Natural killer cell (primary cell): ENCODE data around the gene NHERF1. TPM values are rescaled to one million over a fixed set of nuclear protein-coding genes. Genes with fewer than 3 reads are reported as not detected.

ENCODE experiments used
- ATAC-seq, 3 donors: fragments of 150-1000 bp in 2 of 3; fragments of 200-7000 bp in 1 of 3; cut with Tn5 transposase; 1 replicate in 1 of 3; 2 replicates in 2 of 3; pipeline ENCODE4 v1.10.0; 2021; ENCODE audit warnings: mild to moderate bottlenecking in 2 of 3, moderate library complexity in 2 of 3
- DNase-seq, 2 donors: peaks; one replicate each; pipeline versions ENCODE4 v3.0.0 to v3.0.0-alpha.2; 2013 to 2021; ENCODE audit warnings: mixed read lengths in 1 of 2
- H3K27ac ChIP-seq: one replicate; pipeline ENCODE4 v1.5.1; 2013; ENCODE audit warnings: mild to moderate bottlenecking, low read length
- H3K27me3 ChIP-seq: one replicate; pipeline ENCODE4 v1.6.1; 2013; ENCODE audit warnings: low read length; ENCODE audit not compliant: control insufficient read depth, insufficient read depth
- H3K36me3 ChIP-seq: one replicate; pipeline ENCODE4 v1.6.1; 2013; ENCODE audit warnings: low read length; ENCODE audit not compliant: control insufficient read depth, insufficient read depth
- H3K4me1 ChIP-seq: one replicate; pipeline ENCODE4 v1.6.1; 2013; ENCODE audit warnings: low read length; ENCODE audit not compliant: control insufficient read depth, insufficient read depth
- H3K4me3 ChIP-seq: one replicate; pipeline ENCODE4 v1.5.1; 2013; ENCODE audit warnings: low read length
- H3K9me3 ChIP-seq: one replicate; pipeline ENCODE4 v1.6.1; 2013; ENCODE audit warnings: low read length; ENCODE audit not compliant: control insufficient read depth, insufficient read depth
- H3K27ac Mint-ChIP-seq, 2 donors: one replicate each; pipeline ENCODE4 v1.8.0; 2022; ENCODE audit warnings: mild to moderate bottlenecking in 2 of 2, mixed read lengths in 2 of 2, moderate library complexity in 1 of 2
- H3K27me3 Mint-ChIP-seq, 2 donors: one replicate each; pipeline ENCODE4 v1.8.0; 2022; ENCODE audit warnings: low read depth in 2 of 2, mixed read lengths in 2 of 2
- H3K36me3 Mint-ChIP-seq: one replicate; pipeline ENCODE4 v1.8.0; 2022; ENCODE audit warnings: mixed read lengths
- H3K4me1 Mint-ChIP-seq, 2 donors: one replicate each; pipeline ENCODE4 v1.8.0; 2022; ENCODE audit warnings: mixed read lengths in 2 of 2
- H3K4me3 Mint-ChIP-seq: one replicate; pipeline ENCODE4 v1.8.0; 2022; ENCODE audit warnings: mild to moderate bottlenecking, moderate library complexity, mixed read lengths
- H3K9me3 Mint-ChIP-seq, 2 donors: one replicate each; pipeline ENCODE4 v1.8.0; 2022; ENCODE audit warnings: mixed read lengths in 2 of 2
- WGBS: methylation state at CpG from one replicate; pipeline ENCODE4 v1.1.7; 2013; ENCODE audit warnings: missing lambda C conversion rate; ENCODE audit not compliant: insufficient coverage; 5-methylcytosine and 5-hydroxymethylcytosine counted together
- intact Hi-C: fragments of 100-400 bp; cut with micrococcal nuclease; formaldehyde crosslinking; loops from one replicate; pipeline ENCODE4 v1.14.2; 2022
- total RNA-seq, 4 donors: library from RNA; stranded (reverse); fragments of 120-200 nt in 1 of 4; gene quantifications; one replicate each; pipeline versions ENCODE4 v1.2.3 to v1.2.4, GENCODE V29; 2013 to 2022
- TF ChIP-seq, protein P1 (sequence below): fragments of 200-600 bp; IDR thresholded peaks from one replicate; pipeline ENCODE4 v1.8.0; 2022; ENCODE audit warnings: antibody characterized with exemption

Gene NHERF1
- total RNA-seq, 3 donors from 2014 or later (not counting 1 experiment from before 2014, with no cell fraction given), result 323 to 372 (median 362) TPM

- no peaks in the 10 kb centered on the region for H3K36me3 Mint-ChIP-seq
- no peak for ATAC-seq
- no peaks in the 10 kb centered on the region for H3K27me3 ChIP-seq
- peaks cover 22% of the 10 kb centered on the region for H3K36me3 ChIP-seq
- no peaks in the 10 kb centered on the region for H3K9me3 ChIP-seq
- 87% methylated on average over 21 of the region's 21 CpGs for WGBS
- peaks cover 11 to 22% of the 10 kb centered on the region in 2 donors for H3K4me1 Mint-ChIP-seq
- intact Hi-C loops, result no loop called here
- no peaks in the 10 kb centered on the region for H3K9me3 Mint-ChIP-seq
- no peak overlapping the region for H3K27ac Mint-ChIP-seq
- H3K27me3 Mint-ChIP-seq, result no peaks in the 10 kb centered on the region
- no peak for DNase-seq
- H3K4me3 Mint-ChIP-seq, result no peak overlapping the region
- no peak overlapping the region for H3K4me3 ChIP-seq
- TF ChIP-seq, protein P1, sequence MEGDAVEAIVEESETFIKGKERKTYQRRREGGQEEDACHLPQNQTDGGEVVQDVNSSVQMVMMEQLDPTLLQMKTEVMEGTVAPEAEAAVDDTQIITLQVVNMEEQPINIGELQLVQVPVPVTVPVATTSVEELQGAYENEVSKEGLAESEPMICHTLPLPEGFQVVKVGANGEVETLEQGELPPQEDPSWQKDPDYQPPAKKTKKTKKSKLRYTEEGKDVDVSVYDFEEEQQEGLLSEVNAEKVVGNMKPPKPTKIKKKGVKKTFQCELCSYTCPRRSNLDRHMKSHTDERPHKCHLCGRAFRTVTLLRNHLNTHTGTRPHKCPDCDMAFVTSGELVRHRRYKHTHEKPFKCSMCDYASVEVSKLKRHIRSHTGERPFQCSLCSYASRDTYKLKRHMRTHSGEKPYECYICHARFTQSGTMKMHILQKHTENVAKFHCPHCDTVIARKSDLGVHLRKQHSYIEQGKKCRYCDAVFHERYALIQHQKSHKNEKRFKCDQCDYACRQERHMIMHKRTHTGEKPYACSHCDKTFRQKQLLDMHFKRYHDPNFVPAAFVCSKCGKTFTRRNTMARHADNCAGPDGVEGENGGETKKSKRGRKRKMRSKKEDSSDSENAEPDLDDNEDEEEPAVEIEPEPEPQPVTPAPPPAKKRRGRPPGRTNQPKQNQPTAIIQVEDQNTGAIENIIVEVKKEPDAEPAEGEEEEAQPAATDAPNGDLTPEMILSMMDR, result no peak
- no peak overlapping the region for H3K27ac ChIP-seq
- H3K4me1 ChIP-seq, result peaks cover 36% of the 10 kb centered on the region
These were observed 36.9 kb downstream of the NHERF1 start for GRCh38 chr17:74785096-74785980.

DNA sequence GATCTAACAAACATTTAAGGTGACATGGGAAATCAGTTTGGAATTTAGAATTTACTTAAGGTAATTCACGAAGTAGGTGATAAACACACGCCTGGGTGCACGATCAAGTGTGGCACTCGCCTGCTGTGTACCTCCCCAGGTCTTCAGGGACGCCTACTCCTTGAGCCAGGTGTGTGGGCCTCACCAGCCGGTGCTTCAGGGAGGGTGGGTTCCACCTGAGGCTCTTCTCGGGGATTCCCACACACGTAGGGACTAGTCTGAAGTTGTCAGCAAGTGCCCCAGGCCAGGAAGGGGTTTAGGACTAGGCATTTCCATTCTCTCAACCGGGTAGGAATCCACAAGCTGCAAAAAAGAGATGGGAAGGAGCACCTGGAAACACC, 37.5 kb downstream of the NHERF1 start:
- ATAC-seq (no peak), DNase-seq (no peak)
- Mint-ChIP-seq H3K4me3 (no peak overlapping the region), H3K27ac (no peak overlapping the region), H3K27me3 (no peaks in the 10 kb centered on the region), H3K9me3 (no peaks in the 10 kb centered on the region), H3K36me3 (no peaks in the 10 kb centered on the region), H3K4me1 (peaks cover 11 to 22% of the 10 kb centered on the region in 2 donors)
- H3K36me3 ChIP-seq, result peaks cover 23% of the 10 kb centered on the region
- H3K4me3 ChIP-seq, result no peak overlapping the region
- no peaks in the 10 kb centered on the region for H3K9me3 ChIP-seq
- 88% methylated on average over 9 of the region's 9 CpGs for WGBS
- H3K27me3 ChIP-seq, result no peaks in the 10 kb centered on the region
- H3K4me1 ChIP-seq, result peaks cover 36% of the 10 kb centered on the region
- intact Hi-C loops, result no loop called here
- TF ChIP-seq, protein P1, result no peak
- peak overlapping the region; percentile 28 for H3K27ac ChIP-seq

DNA sequence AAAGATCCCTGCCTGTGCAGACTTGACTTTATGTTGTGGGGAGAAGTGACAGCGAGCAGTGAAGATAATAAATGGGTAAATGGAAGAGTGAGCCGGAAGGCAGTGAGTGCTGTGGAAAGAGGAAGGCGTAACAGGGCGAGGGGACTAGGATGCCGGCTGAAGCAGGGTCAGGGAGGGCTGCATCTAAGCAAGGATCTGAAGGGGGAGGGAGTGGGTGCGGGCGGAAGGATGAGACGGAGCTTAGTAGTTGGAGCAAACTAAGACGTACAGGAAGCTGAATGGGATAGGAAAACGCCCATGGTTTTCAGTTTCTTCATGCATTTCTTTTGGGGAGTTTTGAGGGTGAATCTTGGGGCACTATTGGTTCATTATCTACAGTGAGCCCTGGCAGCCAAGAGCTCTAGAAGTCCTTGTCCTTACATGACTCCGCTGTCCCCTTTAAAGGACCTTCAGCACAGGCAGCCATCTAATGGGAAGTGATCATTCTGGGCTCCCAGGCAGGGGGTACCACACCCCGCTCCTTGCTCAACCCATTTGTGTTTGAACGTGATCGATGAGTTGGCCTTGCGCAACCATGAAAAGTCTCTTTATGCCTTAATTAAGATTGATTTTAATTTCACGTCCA, 38.1 kb downstream of the NHERF1 start:
- no peak for DNase-seq
- Histone ChIP-seq H3K27me3 (no peaks in the 10 kb centered on the region), H3K36me3 (peaks cover 23% of the 10 kb centered on the region), H3K4me3 (no peak overlapping the region), H3K27ac (peak overlapping the region; percentile 28), H3K4me1 (peaks cover 36% of the 10 kb centered on the region), H3K9me3 (no peaks in the 10 kb centered on the region)
- TF ChIP-seq, protein P1, result no peak
- ATAC-seq, result no peak
- Mint-ChIP-seq H3K4me1 (peaks cover 9 to 22% of the 10 kb centered on the region in 2 donors), H3K27ac (no peak overlapping the region), H3K4me3 (no peak overlapping the region), H3K9me3 (no peaks in the 10 kb centered on the region), H3K36me3 (no peaks in the 10 kb centered on the region), H3K27me3 (no peaks in the 10 kb centered on the region)
- WGBS, result 70% methylated on average over 16 of the region's 16 CpGs
- intact Hi-C loops, result no loop called here
